Stimulated activated naive CD8-positive, alpha-beta T cell treated with anti-CD3 and anti-CD28 coated beads, Interleukin-15, Interleukin-2, amounts not matched to agents 100 U/mL and 50 U/mL, for 24 hours (primary cell): ENCODE data around the gene STOX1.
"Not testable (repeated sequence)": the region's sequence is repeated elsewhere in the genome, so short reads cannot be mapped to it uniquely, and the experiment has no call there.

ENCODE experiments used
- ATAC-seq: fragments of 150-1000 bp; cut with Tn5 transposase; one replicate; pipeline ENCODE4 v1.10.0; 2021
- DNase-seq: peaks from one replicate; pipeline ENCODE4 v3.0.0; 2021

Gene STOX1, protein sequence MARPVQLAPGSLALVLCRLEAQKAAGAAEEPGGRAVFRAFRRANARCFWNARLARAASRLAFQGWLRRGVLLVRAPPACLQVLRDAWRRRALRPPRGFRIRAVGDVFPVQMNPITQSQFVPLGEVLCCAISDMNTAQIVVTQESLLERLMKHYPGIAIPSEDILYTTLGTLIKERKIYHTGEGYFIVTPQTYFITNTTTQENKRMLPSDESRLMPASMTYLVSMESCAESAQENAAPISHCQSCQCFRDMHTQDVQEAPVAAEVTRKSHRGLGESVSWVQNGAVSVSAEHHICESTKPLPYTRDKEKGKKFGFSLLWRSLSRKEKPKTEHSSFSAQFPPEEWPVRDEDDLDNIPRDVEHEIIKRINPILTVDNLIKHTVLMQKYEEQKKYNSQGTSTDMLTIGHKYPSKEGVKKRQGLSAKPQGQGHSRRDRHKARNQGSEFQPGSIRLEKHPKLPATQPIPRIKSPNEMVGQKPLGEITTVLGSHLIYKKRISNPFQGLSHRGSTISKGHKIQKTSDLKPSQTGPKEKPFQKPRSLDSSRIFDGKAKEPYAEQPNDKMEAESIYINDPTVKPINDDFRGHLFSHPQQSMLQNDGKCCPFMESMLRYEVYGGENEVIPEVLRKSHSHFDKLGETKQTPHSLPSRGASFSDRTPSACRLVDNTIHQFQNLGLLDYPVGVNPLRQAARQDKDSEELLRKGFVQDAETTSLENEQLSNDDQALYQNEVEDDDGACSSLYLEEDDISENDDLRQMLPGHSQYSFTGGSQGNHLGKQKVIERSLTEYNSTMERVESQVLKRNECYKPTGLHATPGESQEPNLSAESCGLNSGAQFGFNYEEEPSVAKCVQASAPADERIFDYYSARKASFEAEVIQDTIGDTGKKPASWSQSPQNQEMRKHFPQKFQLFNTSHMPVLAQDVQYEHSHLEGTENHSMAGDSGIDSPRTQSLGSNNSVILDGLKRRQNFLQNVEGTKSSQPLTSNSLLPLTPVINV

DNA sequence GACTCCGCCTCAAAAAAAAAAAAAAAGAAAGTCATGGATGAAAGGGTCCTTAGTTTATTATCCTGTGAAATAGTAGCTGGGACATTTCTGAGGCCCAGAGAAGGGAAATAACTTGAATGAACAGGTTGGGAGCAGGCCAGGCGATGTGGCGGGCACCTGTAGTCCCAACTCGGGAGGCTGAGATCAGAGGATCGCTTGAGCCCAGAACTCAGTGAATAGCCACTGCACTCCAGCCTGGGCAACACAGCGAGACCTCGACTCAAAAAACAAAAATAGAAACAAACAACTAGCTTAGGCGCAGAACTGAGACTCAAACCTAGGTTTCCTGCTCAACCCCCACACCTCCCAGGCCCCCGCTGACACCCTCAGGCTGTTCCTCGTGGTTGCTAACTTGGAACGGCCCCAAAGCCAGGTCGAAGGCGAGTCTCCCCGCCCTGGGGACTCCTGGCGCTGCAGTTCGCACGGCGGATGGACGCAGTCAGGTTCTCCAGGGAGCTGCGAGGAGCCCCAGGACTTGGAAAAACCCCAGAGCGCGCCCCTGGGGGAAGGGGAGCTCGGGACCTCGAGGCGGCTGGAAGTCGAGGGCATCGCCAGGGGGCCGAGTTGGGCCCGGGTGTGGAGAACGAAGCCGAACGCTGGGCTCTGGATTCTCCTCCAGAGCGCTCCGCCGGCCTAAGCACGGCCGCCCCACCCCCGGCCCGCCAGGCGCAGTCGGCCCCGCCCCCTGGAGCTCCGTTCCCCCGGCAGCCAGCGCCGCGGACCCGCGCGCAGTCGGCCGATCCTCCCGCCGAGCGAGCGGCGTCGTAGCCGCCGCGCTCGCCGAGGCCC lies at the start of gene STOX1:
Gene STOX1 (plus strand): TSS at position 768 of the 828 bp plus-strand sequence. CDS start 93 bp downstream, outside the sequence.
- ATAC-seq (peak; percentile 84), DNase-seq (peak; percentile 73)

DNA sequence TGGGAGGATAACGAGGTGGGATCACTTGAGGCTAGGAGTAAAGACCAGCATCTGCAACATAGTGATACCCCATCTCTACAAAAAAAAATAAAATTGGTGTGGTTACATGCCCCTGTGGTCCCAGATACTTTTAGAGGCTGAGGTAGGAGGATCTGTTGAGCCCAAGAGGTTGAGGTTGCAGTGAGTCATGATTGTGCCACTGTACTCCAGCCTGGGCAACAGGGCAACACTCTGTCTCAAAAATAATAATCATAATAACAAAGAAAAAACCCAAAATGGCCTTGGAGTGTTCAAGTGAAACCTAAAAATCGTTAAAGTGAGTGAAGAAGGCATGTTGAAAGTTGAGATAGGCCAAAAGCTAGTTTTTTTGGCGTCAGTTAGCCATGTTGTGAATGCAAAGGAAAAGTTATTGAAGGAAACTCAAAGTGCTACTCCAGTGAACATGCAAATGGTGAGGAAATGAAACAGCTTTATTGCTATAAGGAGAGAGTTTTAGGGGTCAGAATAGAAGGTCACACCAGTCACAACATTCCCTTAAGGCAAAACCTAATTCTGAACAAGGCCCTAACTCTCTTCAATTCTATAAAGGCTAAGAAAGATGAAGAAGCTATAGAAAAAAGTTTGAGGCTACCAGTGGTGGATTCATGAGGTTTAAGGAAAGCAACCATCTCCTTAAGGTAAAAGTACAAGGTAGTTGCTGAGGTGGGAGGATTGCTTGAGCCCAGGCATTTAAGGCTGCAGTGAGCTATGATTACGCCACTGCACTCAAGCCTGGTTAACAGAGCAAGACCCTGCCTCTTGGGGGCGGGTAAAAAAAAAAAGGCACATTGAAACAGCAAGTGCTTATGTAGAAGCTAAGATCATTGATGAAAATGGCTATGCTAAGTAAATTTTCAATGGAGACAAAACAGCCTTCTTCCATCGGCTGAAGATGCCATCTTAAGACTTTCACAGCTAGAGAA lies 45.4 kb upstream of the STOX1 start:
- ATAC-seq (no peak), DNase-seq (no peak)

DNA sequence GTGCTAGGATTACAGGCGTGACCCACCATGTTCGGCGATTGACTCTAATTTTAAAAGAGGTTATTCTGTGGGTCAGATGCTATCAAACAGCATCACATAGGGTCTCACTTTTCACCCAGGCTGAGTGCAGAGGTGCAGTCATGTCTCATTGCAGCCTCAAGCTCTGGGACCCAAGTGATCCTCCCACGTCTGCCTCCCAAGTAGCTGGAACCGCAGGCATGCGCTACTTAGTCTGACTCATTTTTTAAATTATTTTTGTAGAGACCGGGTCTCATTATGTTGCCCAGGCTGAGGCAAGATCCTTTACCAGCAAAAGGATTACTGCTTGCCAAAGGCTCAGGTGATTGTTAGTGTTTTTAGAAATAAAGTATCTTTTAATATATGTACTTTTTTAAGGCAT lies 42.9 kb upstream of the STOX1 start:
- no peak for DNase-seq

DNA sequence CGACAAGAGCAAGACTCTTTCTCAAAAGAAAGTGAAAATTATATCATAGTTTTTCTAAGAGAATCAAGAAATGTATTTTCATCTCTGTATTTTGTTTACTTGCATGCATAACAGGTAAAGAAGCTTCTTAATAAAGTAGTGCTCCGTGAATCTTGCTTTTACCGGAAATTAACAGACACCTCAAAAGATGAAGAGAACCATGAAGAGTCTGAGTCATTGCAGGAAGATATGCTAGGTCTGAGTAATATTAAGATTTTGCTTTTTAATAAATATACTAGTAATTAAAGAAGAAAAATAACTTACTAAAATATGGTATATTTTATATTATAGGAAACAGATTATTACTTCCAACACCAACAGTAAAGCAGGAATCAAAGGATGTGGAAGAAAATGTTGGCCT lies 39.5 kb upstream of the STOX1 start:
- ATAC-seq (no peak), DNase-seq (no peak)

More for the DNA sequence above, 42.9 kb upstream of the STOX1 start:
- no peak for ATAC-seq

- ATAC-seq = no peak
- no peak for DNase-seq
Measured at GRCh38 chr10:68790476-68790875, 36.9 kb upstream of the STOX1 start.

DNA sequence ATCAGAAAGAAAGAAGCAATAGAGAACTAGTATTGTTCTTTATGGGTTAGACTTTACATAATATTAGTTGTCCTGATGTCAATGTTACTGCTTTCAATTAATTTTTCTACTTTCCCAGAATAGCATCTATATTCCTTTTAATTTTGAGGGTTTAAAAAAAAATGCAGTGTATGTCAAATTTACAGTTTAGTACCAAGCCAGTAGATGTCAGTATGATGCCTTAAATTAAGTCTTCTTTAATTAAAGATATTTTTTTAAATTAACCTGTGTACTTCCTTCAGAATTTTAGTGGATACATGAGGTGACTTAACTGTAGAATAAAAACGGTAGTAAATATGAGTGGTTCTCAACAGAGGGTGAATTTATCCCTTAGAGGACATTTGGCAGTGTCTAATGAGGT lies 35.2 kb upstream of the STOX1 start:
- no peak for DNase-seq
- ATAC-seq = no peak

- no peak for DNase-seq
- peak; percentile 14 for ATAC-seq
Measured at GRCh38 chr10:68795886-68796532, 31.3 kb upstream of the STOX1 start.

DNA sequence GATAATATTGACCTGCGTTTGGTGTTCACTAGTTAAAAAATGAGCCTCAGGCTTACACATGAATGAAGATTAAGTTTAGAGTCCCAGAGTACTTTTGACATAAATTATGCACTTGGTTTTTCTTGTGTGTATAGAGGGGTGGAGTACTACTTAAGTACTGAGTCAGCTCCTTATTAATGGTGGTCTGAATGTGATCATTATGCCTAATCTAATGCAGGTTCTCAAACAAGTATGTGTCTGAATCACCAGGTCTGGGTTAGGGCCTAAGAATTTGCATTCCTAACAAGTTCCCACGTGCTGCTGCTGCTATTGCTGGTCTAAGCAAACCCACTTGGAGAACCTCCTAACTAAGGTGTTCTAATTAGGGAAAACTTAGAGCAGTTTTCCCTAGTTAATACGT lies 30.7 kb upstream of the STOX1 start:
- DNase-seq = no peak
- ATAC-seq = no peak

- DNase-seq (no peak), ATAC-seq (no peak)
Measured at GRCh38 chr10:68800211-68800610, 27.1 kb upstream of the STOX1 start.

GRCh38 chr10:68804692-68805091 lies 22.6 kb upstream of the STOX1 start:
- no peak for DNase-seq
- ATAC-seq = no peak

DNA sequence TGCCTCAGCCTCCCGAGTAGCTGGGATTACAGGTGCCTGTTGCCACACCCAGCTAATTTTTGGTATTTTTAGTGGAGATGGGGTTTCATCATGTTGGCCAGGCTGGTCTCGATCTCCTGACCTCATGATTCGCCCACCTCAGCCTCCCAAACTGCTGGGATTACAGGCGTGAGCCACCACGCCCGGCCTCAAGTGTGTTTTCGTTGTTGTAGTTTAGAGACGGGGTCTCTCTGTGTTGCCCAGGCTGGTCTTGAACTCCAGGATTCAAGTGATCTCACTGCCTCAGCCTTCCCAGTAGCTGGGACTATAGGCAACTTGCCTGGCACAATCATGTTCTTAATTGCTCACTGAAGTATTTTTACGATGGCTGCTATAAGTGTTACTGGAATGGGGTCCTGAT lies 16.5 kb upstream of the STOX1 start:
- DNase-seq, ATAC-seq: not testable (repeated sequence)

GRCh38 chr10:68811314-68812009 lies 15.9 kb upstream of the STOX1 start:
- no peak for DNase-seq
- ATAC-seq = no peak

- DNase-seq (no peak), ATAC-seq (no peak)
Measured at GRCh38 chr10:68812420-68812819, 14.9 kb upstream of the STOX1 start.

GRCh38 chr10:68813559-68813958 lies 13.8 kb upstream of the STOX1 start:
- no peak for DNase-seq
- ATAC-seq = no peak

- ATAC-seq (no peak), DNase-seq (no peak)
Measured at GRCh38 chr10:68816796-68817412, 10.4 kb upstream of the STOX1 start.

- DNase-seq, ATAC-seq: not testable (repeated sequence)
Measured at GRCh38 chr10:68820359-68820758, 7.0 kb upstream of the STOX1 start.

- ATAC-seq, DNase-seq: not testable (repeated sequence)
Measured at GRCh38 chr10:68822626-68823025, 4.7 kb upstream of the STOX1 start.

DNA sequence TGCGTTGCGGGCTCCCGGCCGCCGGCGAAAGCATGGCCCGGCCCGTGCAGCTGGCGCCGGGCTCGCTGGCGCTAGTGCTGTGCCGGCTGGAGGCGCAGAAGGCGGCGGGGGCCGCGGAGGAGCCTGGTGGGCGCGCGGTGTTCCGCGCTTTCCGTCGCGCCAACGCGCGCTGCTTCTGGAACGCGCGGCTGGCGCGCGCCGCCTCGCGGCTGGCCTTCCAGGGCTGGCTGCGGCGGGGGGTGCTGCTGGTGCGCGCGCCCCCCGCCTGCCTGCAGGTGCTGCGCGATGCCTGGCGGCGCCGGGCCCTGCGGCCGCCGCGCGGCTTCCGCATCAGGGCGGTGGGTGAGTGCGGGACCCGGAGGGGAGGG lies 245 bp downstream of the STOX1 start:
- DNase-seq, ATAC-seq: not testable (repeated sequence)

DNA sequence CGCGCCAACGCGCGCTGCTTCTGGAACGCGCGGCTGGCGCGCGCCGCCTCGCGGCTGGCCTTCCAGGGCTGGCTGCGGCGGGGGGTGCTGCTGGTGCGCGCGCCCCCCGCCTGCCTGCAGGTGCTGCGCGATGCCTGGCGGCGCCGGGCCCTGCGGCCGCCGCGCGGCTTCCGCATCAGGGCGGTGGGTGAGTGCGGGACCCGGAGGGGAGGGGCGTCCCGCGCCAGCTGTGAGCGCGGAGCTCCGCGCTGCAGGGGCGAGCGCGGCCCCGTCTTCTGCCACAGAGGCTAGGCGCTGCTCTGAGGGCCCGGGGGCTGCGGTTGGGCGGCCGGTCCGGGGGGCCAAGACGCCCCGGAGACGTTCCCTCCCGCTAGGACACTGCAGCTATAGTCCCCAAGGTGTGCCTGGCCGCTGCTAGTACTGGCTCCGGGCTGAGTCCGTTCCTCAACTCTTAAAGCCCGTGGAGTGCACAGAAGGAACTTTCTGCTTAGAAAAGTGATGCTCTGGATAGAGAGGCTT lies 811 bp downstream of the STOX1 start:
- DNase-seq (peak; percentile 9), ATAC-seq (peak; percentile 51)
